Limb (tissue), 2 donors: Measurements from ENCODE around the gene ZNF185.
A peak's percentile ranks its signal among the peaks of the same experiment; 100 is the strongest.

Experiments used
- DNase-seq, 2 donors: peaks; one replicate each; pipeline ENCODE4 v3.0.0-alpha.2; 2016; ENCODE audit errors: extremely low spot score in 2 of 2

ZNF185 gene

GRCh38 chrX:152897222-152898131, at the start of gene ZNF185:
TSS of gene ZNF185 (plus strand) at chrX:152898067. CDS start at chrX:152914490, 16,423 bp downstream.
- peak; percentile 32 to 78 for DNase-seq

- DNase-seq, result no peak
These were observed 47.4 kb upstream of the ZNF185 start for GRCh38 chrX:152850465-152850864.

GRCh38 chrX:152853986-152854385, 43.9 kb upstream of the ZNF185 start:
- DNase-seq, result no peak

GRCh38 chrX:152861116-152861515, 36.8 kb upstream of the ZNF185 start:
- no peak for DNase-seq

GRCh38 chrX:152861826-152862225, 36.0 kb upstream of the ZNF185 start:
- no peak for DNase-seq

- DNase-seq, result no peak
These were observed 32.5 kb upstream of the ZNF185 start for GRCh38 chrX:152865232-152865920.

- no peak for DNase-seq
These were observed 31.5 kb upstream of the ZNF185 start for GRCh38 chrX:152866386-152866785.

GRCh38 chrX:152869972-152870371, 27.9 kb upstream of the ZNF185 start:
- no peak for DNase-seq

GRCh38 chrX:152871260-152871659, 26.6 kb upstream of the ZNF185 start:
- no peak for DNase-seq

- no peak for DNase-seq
These were observed 25.3 kb upstream of the ZNF185 start for GRCh38 chrX:152872522-152872921.

GRCh38 chrX:152873361-152873760, 24.5 kb upstream of the ZNF185 start:
- no peak for DNase-seq

- no peak for DNase-seq
These were observed 20.7 kb upstream of the ZNF185 start for GRCh38 chrX:152876931-152877840.

- no peak for DNase-seq
These were observed 18.7 kb upstream of the ZNF185 start for GRCh38 chrX:152878976-152879755.

- no peak for DNase-seq
These were observed 16.6 kb upstream of the ZNF185 start for GRCh38 chrX:152881289-152881688.

GRCh38 chrX:152884171-152884570, 13.7 kb upstream of the ZNF185 start:
- no peak for DNase-seq

GRCh38 chrX:152886716-152887115, 11.2 kb upstream of the ZNF185 start:
- DNase-seq, result no peak

GRCh38 chrX:152892499-152892898, 5.4 kb upstream of the ZNF185 start:
- DNase-seq, result no peak

GRCh38 chrX:152892999-152893891, 4.6 kb upstream of the ZNF185 start:
- DNase-seq, result peak in 1 of 2 donors; percentile 24

GRCh38 chrX:152893980-152894610, 3.8 kb upstream of the ZNF185 start:
- no peak for DNase-seq
